Stimulated activated CD8-positive, alpha-beta memory T cell treated with anti-CD3 and anti-CD28 coated beads, Interleukin-4, amount 100 ng/mL, for 24 hours (primary cell): ENCODE data around the gene POLD1.

ENCODE experiments used
- DNase-seq: peaks from one replicate; pipeline ENCODE4 v3.0.0-alpha.2; 2020; ENCODE audit warnings: low read depth

The POLD1 gene

DNA sequence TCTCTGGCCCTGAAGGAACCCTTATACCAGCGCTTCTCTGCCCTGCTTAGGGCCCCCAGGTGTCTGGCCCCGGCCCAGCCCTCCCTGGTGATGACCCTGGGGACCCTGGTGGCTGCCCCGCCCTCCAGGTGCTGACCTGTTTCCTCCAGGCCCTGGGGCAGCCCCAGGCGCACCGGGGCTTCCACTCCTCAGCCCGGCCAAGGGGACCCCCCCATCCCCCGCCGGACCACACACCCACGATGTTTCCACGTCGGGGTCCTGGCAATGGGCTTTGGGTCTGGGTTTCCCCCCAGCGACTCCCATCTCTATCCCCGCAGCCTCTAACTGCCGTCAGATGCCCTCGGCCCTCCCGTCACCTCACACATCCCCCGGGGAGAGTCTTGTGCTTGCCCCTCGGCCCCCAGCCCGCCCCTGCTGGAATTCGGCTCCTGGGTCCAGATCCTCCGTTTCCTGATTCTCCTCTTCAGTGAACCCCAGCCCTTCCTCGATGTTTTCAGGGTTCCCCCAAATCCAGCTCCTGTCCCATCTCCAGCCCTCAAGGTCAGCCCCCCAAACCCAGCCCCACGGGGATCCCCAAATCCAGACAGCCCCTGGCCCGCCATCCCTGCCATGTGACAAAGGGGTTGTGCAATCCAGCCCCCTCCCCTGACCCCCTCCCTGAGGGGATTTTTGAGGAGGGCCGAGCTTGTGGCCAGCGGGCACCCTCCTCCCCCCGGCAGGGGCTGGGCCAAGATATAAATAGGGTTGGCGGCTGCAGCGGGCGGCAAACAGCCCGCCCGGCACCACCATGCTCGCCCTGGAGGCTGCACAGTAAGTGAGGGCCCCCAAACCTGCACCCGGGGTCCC is 34.3 kb downstream of the POLD1 start, which contains the start of gene SPIB:
TSS of gene SPIB (plus strand) at position 763 of the 846 bp plus-strand sequence. CDS start at position 788, 25 bp downstream.
- DNase-seq, result no peak

DNA sequence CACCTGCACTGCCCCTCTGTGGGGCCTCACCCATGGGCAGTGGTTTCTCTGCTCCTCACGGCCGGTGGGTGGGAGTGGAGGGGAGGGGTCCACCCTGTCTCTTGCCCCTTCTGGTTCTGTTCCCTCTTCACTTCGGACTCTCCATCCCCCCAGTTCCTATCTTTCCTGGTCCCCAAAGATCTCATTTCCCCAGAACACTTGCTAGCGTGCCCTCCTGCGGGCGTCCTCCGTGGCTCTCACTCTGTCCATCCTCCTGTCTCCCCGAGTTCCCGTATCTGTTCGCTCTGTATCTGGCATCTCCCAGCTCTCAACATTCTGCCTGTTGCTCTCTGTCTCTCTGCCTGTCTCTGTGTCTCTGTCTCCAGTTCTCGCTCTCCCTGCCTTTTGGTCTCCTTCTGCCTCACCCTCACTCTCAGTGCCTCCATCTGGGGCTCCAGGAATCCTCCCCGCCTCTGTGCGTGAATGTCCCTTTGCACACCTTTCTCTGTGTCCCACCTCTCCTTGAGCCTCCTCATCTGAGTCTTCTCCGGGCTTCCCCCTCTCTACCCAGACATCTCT is 35.0 kb downstream of the POLD1 start:
- DNase-seq, result no peak

DNA sequence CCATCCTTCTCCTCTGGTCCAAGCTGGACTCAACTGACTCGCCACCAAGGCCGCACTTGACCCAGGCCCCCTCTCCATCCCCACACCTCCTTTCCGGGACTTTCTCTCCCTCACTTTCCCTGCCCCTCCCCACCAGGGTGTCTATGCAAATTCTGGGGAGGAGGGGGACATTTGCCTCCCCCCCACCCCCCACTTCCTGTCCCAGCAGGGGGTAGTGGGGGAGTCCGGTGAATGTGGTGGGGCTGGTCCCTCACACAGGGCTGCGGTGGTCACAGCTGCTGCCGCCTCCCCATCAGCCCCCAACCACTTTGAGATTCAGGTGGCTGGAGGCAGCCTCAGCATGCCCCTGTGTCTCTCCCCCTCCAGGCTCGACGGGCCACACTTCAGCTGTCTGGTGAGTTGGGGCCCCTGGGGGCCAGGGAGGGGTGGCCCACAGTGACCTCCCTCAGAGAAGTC is 35.5 kb downstream of the POLD1 start:
- DNase-seq, result no peak

DNA sequence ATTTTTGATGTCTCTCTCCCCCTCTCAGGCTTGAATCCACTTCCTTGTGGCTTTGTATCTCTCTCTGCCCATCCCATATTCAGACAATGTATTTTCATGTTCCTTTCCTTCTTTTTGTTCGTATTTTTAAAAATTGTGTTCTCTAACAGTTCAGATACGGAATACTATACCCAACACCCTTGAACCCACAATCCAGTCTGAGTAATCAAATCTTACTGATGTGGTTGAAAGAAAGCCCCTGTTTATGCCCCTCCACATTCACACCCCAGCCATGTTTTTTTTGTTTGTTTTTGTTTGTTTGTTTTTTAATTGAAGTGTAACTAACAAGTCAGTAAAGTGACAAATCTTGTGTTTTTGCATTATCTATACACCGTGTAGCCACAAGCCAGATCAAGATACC is 36.0 kb downstream of the POLD1 start:
- DNase-seq, result no peak

DNA sequence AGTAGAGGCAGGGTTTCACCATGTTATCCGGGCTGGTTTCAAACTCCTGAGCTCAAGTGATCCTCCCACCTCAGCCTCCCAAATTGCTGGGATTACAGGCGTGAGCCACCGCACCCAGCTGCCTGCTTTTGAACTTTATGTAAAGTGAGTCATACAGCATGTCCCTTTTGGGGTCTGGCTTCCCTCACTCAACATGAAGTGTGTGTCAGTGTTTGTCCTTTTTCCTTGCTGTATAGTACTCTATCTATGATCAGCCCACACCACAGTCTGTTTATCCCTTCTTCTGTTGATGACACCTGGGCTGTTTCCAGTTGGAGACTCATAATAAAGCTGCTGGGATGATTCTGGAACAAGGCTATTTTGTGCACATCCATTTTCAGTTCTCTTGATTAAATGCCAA is 36.7 kb downstream of the POLD1 start:
- no peak for DNase-seq

DNA sequence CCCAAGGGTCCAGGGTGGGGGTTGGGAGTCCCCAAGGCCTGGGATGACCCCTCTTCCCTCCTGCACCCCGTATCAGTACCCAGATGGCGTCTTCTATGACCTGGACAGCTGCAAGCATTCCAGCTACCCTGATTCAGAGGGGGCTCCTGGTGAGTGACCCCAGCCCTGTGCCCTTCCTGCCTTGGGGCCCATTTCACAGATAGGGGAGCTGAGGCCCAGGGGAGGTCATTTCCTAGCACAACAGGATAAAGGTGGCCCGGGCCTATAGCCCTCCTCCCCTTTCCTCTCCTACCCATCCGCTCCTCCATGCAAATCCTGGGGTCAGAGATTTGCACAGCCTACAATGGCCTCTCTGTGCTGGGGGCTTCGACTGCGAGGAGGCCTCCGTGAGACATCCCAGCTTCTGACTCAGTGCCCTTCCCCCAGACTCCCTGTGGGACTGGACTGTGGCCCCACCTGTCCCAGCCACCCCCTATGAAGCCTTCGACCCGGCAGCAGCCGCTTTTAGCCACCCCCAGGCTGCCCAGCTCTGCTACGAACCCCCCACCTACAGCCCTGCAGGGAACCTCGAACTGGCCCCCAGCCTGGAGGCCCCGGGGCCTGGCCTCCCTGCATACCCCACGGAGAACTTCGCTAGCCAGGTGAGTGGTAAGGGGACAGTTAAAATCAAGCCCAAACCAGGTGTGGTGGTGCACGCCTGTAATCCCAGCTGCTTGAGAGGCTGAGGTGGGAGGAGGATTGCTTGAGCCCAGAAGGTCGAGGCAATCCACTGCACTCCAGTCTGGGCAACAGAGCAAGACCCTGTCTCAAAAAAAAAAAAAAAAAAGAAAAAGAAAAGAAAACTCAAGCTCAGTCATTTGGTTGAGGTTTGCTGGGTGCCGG is 38.5 kb downstream of the POLD1 start:
- DNase-seq, result no peak

DNA sequence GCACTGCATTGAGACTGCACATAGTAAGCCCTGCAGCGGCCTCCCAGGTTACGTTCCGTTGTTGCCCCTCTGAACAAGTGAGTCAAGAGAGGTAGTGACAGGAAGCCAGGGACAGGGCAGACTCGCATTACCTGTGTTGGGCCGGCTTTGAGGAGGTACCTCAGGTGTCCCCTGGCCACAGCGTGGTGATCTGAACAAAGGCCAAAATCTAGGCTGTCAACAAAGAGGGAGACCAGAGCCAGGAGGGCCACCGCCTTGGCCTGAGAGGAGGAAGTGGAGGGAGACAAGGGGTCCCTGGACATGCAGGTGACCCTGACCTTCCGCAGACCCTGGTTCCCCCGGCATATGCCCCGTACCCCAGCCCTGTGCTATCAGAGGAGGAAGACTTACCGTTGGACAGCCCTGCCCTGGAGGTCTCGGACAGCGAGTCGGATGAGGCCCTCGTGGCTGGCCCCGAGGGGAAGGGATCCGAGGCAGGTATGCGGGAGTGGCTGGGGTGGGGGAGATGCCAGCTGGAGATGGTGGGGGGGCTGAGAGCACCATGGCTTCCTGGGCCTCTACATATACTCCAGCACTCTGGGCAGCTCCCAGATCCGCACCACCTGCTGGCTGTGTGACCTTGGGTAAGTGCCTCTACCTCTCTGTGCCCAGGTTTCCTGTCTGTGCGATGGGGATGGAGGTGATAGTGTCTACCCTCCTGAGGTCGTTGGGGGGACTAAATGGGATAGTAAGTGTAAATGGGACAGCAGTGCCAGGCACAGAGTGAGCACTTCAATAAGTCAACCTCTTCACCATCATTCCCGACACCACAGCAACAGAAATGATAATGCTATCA is 39.3 kb downstream of the POLD1 start:
- DNase-seq, result no peak

DNA sequence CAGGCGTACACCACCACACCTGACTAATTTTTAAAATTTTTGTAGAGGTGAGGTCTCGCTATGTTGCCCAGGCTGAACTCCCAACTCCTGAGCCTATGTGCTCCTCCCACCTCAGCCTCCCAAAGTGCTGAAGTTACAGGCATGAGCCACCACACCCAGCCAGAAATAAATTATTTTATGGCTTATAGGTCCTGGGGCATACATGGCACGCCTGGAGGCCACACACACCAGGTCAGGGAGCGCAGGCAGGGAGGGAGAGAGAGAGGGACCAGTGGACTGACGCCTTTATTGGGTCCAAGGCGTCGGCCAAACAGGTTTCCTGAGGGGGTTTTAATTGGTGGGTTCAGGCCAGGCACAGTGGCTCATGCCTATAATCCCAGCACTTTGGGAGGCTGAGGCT is 41.4 kb downstream of the POLD1 start:
- DNase-seq, result no peak

DNA sequence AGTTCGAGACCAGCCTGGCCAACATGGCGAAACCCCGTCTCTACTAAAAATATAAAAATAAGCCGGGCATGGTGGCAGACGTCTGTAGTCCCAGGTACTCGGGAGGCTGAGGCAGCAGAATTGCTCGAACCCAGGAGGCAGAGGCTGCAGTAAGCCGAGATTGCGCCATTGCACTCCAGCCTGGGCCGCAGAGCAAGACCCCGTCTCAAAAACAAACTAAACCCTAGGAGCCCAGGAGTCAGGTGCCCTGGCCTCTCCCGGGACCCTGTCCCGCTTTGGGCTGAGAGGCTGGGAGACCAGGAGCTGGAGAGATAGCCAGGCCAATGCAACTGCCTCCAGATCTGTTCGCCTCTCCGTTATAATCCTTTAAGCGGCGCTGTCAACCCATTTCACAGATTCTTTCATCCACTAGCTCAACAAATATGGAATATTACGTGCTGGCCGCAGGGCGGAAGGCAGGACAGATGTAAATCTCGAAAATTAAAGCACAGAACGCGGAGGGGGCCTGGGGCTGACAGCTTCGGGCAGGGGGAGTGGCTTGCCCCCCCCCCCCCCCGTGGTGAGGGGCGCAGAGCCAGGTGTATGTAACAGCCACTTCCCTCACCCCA is 43.3 kb downstream of the POLD1 start:
- DNase-seq, result no peak

DNA sequence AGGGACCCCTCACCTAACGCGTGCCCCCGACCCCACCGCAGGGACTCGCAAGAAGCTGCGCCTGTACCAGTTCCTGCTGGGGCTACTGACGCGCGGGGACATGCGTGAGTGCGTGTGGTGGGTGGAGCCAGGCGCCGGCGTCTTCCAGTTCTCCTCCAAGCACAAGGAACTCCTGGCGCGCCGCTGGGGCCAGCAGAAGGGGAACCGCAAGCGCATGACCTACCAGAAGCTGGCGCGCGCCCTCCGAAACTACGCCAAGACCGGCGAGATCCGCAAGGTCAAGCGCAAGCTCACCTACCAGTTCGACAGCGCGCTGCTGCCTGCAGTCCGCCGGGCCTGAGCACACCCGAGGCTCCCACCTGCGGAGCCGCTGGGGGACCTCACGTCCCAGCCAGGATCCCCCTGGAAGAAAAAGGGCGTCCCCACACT is 43.9 kb downstream of the POLD1 start:
- DNase-seq, result no peak

DNA sequence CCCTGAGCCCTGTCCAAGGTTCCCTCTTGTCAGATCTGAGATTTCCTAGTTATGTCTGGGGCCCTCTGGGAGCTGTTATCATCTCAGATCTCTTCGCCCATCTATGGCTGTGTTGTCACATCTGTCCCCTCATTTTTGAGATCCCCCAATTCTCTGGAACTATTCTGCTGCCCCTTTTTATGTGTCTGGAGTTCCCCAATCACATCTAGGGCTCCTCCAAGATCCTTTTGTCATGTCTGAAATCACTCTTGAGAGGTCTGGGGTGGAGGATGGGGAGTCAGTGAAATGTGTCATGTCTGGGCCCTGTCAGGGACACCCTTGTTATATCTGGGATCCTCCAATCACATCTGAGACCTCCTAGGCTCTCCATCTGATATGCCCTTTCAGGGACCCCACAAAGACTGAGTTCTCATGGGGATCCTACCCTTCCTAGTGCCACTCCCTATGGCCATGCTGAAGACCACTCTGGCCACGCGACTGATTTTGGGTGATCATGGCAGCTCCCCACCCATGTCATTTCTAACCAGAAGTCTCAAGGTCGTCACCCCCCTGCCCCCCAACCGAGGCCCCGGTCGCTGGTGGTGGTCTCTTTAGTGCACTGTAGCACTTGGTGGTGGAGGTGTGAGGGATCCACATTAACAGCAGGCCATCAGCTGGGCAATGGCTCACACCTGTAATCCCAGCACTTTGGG is 44.8 kb downstream of the POLD1 start:
- DNase-seq, result no peak

DNA sequence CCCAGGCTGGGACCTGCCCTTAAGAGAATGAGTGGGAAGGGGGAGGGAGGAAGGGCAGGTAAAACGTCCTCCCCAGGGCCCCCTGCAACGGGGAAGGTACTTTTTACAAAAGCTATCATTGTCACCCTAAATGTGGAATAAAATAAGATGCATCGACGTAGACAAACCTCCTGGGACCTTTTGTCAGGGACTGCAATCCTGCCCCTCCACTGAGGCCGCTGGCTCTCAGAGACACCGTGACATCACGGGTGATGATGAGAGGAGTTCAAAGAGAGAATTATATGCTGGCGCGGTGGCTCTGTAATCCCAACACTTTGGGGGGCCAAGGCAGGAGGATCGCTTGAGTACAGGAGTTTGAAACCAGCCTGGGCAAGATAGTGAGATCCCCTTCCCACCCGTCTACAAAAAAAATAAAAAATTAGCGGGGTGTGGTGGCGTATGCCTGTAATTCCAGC is 46.8 kb downstream of the POLD1 start:
- DNase-seq, result no peak

DNA sequence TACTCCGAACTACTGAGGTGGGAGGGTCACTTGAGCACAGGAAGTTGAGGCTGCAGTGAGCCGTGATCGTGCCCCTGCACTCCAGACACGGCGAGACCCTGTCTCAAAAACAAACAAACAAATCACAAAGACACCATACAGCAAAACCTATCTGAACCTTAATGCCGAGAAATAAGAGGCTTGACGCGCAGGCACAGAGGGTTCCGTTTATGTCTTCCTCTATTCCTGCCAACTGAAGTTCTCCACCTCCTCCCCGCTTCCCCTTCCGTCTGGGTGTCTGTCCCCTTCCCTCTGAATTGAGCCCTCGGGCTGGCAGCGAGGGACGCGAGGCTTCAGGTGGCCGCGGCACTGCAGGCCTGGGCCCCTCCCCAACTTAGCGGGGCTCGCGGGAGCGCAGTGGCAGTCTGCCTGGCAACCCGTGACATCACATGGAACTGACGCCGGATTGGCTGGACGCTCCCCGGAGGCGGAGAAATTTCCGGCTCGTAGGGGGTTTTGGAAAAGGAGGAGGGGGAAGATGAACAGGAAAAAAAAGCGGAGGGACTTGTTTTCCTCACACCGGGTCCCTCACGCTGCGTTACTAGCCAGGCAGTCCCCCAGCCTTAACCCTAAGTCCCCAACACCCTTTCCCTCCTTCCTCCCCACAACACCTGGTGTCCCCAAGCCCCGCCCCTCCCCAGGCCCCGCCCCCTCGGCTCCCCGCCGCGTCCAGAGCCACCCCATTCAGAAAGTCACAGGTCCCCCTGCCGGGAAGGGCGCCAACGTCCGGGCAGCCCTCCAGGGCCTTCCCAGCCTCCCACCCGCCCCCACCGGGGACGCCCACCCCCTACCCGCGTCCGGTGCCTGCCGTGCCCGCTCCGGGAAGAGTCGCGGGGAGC is 47.4 kb downstream of the POLD1 start:
- peak; percentile 74 for DNase-seq

DNA sequence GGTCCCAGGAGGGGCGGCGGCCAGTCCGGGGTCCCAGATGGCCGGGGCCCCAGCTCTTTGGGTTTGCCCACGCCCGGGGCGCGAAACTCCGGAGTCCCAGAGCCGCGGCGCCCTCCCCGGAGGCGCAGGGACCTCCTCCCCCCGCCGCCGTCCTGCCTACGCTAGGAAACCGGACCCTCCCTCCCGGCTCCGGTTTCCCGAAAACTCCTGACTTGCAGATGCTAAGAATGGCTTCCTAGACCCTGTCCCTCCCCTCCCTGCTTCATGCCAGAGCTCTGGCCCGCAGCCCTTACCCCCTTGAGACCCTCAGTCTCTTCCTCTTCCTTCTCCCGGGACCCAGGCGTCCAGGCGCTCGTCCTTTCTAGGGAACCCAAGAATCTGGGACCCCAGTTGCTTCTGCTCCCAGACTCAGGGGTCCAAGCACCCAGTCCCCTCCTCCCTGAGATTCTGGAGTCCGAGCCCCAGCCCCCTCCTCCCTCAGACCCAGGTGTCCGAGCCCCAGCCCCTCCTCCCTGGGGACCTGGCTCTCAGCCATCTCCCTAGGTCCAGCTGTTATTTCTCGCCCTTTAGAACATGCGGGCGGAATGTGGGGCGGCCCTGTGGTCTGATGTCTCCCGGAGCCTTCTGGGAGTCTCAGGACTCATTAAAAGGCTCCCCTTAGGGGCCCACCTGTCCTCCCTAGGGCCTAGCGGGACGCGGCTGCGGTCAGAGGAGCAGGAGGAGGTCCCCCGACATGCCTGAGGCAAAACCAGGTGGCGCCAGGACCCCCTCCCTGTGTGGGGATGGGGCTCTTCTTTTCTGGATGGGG is 48.3 kb downstream of the POLD1 start, which contains the start of gene MYBPC2:
TSS of gene MYBPC2 (plus strand) at position 672 of the 808 bp plus-strand sequence. CDS start at position 734, 62 bp downstream.
- no peak for DNase-seq

DNA sequence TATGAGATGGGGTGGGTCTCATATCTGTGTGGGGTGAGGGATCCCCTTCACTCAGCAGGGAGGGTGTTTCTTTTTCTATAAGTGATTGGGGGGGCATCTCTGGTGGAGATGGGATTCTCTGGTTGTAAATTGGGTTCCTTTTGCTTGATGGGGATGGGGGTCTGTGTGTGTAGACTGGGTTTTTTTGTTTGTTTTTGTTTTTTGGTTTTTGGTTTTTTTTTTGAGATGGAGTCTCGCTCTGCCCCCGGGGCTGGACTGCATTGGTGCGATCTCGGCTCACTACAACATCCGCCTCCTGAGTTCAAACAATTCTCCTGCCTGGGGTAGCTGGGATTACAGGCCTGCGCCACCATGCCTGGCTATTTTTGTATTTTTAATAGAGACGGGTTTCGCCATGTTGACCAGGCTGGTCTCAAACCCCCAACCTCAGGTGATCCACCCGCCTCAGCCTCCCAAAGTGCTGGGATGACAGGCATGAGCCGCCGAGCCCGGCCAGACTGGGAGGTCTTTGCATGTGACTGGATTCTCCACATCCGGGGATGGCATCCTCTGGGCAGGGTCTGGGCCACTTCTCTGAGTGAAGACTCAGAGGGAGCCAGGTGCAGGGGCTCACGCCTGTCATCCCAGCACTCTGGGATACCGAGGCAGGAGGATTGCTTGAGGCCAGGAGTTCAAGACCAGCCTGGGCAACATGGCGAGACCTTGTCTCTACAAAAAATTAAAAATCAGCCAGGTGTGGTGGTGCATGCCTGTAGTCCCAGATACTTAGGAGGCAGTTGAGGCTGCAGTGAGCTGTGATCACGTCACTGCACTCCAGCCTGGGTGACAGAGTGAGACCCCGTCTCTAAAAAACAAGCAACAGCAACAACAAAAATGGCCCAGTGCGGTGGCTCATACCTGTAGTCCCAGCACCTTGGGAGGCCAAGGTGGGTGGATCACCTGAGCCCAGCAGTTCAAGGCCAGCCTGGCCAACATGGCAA is 49.3 kb downstream of the POLD1 start:
- no peak for DNase-seq

DNA sequence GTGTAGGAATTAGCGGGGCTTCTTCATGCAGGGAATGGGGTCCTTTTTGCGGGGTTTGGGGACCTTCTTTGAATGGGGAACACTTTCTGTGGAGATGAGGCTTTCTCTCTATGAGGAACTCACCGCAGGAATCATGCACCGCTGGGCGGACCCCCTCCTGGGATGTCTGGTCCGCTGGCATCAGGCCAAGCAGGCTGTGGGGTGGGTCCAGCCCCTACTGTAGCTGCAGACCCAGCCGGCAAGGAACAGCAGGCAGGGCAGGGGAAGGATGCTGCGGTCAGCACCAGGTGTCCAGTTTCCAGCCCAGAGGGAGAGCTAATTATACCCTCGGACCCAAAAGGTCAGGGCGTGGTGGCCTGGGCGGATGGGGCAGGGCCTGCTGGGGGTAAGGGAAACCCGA is 50.4 kb downstream of the POLD1 start:
- DNase-seq, result no peak

DNA sequence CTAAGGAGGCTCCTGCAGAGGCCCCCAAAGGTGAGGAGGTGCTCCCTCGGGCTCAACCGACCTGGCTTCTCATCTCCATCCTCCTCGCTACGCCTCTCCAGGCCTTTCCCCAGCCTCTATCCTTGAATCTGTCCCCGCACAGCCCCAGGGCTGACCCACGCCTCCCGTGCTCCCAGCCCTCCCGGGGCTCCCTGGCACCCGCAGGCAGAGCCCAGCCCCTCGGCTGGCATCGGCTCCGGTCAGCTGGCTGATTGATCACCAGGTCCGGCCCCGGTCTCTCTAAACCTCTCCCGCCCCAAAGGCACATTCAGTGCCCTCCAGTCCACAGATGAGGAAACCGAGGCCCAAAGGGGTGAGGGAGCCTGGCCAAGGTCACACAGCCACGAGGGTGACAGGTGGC is 51.1 kb downstream of the POLD1 start:
- DNase-seq, result no peak
